ENCODE measurements around the gene PLEKHA5.

DNA sequence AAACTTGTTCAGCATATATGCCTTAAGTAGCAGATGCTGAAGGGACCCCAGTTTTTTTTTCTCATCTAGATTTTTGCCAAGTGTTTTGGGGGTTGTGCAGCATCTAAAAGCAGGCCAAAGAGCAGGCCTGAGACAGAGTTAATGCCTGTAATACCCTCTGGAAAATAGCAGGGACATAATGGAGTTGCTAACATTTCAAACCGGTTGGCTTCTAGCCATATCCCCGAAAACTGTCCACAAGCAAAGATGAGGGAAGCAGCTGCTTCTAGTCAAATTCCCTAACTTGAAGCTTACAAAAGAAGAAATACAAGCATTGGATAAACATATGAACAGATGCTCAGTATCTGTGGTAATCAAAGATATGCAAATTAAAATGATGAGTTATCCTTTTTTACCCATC is 257.6 kb downstream of the PLEKHA5 start:
- no peak for TF ChIP-seq CTCF (IDR thresholded peaks at IDR 0.05)
- no peak for TF ChIP-seq POLR2A (IDR thresholded peaks at IDR 0.05)

Measured in heart left ventricle (tissue), 13 donors.